Activated naive CD8-positive, alpha-beta T cell treated with anti-CD3 and anti-CD28 coated beads, Interleukin-2, amount 50 U/mL, for 16 hours (primary cell): ENCODE data around the gene ACADM.
A peak's percentile ranks its signal among the peaks of the same experiment; 100 is the strongest.
"Not testable (repeated sequence)": the region's sequence is repeated elsewhere in the genome, so short reads cannot be mapped to it uniquely, and the experiment has no call there.

Source experiments
- DNase-seq: peaks from one replicate; pipeline ENCODE4 v3.0.0-alpha.2; 2020; ENCODE audit warnings: low read depth, low spot score

ACADM gene

DNA sequence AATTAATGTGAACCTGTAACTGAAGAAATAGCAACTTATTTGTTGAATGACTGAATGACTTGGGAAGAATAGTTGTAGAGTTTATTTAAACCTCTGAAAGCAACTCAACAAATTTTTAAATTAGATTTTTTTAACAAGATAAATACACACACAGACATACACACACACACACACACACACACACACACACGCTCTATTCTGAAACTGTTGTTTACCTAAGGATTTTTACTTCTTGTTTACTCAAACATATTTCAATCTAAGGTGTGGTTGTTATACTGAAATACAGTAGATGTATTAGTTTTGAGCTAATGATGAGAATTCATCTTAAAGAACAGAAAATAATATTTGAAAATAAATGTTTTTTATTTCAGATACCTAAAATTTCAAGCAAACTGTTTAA, 11.5 kb downstream of the ACADM start:
- DNase-seq, result no peak

GRCh38 chr1:75742047-75742625, 17.6 kb downstream of the ACADM start:
- DNase-seq, result no peak

DNA sequence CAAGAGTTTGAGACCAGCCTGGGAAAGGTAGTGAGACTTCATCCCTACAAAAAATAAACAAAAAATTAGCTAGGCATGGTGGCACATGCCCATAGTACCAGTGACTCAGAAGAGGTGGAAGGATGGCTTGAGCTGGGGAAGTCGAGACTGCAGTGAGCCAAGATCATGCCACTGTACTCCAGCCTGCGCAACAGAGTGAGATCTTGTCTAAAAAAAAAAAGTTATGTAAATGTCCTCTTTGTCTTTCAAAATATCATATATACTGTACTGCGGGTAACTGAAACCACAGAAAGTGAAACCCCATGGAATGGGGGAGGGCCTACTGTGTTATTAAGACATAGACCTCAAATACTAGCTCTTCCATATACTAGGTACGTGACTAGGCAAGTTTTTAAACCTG, 20.8 kb downstream of the ACADM start:
- DNase-seq, result no peak

DNA sequence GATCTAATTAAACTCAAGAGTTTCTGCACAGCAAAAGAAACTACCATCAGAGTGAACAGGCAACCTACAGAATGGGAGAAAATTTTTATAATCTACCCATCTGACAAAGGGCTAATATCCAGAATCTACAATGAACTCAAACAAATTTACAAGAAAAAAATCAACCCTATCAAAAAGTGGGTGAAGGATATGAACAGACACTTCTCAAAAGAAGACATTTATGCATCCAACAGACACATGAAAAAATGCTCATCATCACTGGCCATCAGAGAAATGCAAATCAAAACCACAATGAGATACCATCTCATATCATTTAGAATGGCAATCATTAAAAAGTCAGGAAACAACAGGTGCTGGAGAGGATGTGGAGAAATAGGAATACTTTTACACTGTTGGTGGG, 32.7 kb downstream of the ACADM start:
- not testable (repeated sequence) for DNase-seq

DNA sequence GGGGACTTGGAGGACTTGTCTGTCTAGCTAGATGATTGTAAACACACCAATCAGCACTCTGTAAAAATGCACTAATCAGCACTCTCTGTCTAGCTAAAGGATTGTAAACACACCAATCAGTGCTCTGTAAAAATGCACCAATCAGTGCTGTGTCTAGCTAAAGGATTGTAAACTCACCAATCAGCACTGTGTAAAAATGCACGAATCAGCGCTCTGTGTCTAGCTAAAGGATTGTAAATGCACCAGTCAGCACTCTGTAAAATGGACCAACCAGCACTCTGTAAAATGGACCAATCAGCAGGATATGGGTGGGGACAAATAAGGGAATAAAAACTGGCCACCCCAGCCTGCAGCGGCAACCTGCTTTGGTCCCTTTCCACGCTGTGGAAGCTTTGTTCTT, 34.0 kb downstream of the ACADM start:
- not testable (repeated sequence) for DNase-seq

DNA sequence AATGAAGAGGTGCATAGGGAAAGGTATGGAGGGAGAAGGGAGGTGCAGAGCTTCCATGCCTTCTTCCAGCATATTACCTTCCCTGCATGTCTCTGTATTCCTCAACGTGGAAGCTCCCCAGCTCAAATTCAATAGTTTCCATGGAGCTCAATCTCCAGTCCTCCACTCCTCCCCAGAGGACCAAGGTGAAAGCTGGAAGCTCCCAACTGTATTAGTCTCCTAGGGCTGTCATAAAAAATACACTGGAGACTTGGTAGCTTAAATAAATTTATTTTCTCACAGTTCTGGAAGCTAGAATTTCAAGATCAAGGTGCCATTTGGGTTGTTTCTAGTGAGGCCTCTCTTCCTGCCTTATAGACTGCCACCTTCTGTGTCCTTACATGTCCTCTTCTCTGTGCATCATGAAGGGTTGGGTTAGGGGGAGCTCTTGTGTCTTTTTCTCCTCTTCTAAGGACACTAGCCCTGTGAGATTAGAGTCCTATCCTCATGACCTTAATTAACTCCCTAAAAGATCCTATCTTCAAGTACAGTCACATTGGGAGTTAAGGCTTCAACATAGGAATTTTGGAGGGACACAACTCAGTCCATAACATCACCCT, 39.6 kb downstream of the ACADM start:
- DNase-seq, result no peak

- no peak for DNase-seq
Measured at GRCh38 chr1:75765697-75766355, 41.3 kb downstream of the ACADM start.

DNA sequence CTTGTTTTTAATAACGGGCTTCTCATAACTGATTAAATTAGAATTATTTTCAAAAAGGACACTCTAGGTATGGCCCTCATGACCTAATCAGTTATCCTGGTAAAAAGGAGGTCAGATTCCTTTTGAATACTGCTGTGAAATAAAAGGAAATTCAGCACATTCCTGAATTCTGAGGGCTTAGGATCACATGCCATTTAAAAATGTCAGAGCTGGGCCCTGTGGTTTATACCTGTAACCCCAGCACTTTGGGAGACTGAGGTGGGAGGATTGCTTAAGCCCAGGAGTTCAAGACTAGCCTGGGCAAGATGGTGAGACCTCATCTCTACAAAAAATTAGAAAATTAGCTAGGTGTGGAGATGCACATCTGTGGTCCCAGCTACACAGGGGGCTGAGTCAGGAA, 43.5 kb downstream of the ACADM start:
- DNase-seq, result no peak

DNA sequence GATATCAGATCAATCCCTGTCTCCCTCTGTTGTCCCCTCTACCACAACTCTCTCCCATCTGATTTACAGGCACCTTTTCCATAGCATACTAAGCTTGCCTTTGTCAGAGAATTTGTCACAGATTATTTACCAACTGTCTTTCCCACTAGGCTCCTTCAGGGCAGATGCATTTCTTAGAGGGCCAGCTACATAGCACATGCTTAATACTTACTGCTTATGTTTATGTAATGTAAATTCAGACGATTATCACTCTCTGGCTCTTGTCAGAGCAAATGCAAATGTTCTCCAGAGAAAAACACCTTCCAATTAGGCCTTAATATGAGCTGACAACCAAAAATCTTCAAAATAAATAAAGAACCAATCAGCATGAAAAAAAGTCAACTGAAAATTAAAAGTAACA, 46.3 kb downstream of the ACADM start:
- no peak for DNase-seq

GRCh38 chr1:75771978-75772377, 47.5 kb downstream of the ACADM start:
- no peak for DNase-seq

DNA sequence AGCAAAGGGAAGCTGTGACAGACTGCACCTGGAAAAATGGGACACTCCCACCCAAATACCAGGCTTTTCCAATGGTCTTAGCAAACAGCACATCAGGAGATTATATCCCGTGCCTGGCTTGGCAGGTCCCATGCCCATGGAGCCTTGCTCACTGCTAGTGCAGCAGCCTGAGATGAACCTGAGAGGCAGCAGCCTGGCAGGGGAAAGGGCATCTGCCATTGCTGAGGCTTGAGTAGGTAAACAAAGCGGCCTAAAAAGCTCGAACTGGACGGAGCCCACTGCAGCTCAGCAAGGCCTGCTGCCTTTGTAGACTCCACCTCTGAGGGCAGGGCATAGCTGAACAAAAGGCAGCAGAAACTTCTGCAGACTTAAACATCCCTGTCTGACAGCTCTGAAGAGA, 53.3 kb downstream of the ACADM start:
- DNase-seq, result not testable (repeated sequence)

- not testable (repeated sequence) for DNase-seq
Measured at GRCh38 chr1:75778694-75779093, 54.2 kb downstream of the ACADM start.

GRCh38 chr1:75780183-75780582, 55.7 kb downstream of the ACADM start:
- not testable (repeated sequence) for DNase-seq

GRCh38 chr1:75783920-75784319, 59.4 kb downstream of the ACADM start:
- not testable (repeated sequence) for DNase-seq

- no peak for DNase-seq
Measured at GRCh38 chr1:75785320-75785982, 60.9 kb downstream of the ACADM start.

DNA sequence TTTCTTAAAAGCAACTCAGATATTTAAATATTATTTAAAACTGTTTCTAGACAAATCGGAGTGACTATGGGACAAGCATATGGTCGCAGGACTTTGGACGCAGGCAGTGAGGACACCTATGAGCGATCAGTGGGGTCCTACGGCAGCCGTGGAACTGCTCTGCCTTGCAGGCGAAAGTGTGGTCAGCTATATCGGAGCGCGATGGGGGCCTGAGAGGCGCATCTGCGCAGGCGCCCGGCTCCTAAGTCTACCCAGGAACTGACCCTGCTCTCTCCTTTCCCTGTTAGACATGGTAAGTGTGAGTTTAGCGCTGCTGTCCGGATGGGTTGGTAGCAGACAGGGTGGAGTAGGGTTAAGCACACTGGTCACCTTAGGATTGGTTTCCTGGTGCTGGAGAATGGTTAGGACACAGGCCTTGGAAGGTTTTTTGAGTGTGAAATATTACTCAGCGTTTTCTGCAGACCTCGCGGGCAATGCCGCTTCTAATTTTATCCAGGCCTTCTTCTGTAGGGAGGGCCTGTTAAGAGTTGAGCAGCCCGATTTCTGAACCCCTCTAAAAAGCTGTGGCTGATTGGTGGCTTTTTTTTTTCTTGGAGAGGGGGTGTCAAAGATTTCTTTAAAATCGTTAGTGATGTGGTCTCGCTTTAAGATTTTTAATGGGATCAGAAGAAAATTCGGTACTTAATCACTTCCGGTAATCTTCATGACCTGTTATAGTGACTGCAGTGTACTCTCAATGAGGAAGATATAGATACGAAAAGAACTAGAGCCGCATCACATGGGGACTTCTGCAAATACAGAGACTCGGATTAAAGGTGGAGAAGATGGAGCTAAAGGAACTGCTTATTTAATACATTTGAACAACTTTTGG, 61.7 kb downstream of the ACADM start, which contains the start of gene RABGGTB:
RABGGTB (plus strand) TSS at position 274 of the 871 bp plus-strand sequence; CDS start at position 290, 16 bp downstream.
- DNase-seq, result peak; percentile 86

DNA sequence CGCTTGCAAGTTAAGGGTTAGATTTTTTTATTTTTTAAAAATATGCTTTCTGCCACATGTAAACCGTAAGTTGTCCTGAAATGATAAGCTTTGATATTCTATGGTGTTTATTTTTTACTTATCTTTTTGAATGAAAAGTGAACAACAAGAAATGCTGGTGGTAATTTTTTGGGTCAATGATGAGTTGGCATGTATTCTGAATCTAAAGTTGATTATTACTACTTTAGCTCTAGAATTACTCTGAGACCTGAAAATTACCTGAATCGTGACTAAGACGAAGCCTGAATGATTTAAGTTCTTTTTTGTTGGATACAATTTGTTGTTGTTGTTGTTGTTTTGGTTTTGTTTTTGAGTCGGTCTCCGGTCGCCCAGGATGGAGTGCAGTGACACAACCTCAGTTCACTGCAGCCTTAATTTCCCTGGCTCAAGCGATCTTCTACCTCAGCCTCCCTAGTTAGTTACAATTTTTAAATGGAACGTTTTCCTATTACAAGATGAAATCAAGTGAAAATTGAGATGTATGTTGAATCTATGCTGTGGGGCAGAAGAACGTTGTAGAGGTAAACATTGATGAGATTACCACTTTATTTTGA, 62.5 kb downstream of the ACADM start:
- DNase-seq, result no peak

DNA sequence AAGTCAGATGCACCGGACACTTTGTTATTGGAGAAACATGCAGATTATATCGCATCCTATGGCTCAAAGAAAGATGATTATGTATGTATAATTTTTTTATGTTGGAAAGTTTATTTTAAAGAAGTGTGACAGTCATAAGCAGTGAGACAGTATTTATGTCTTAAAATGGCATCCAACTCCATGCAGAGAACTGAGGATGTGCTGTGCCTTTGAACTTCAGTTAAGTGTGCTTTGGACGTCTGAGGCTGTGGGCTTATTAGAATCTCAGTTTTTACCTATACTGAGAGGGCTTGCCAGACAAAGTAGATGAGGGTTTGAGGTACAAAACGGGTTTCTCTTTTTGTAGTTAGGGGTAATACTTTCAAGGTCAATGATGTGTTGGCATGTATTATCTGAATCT, 63.0 kb downstream of the ACADM start:
- DNase-seq, result no peak

- no peak for DNase-seq
Measured at GRCh38 chr1:75789988-75790387, 65.5 kb downstream of the ACADM start.

DNA sequence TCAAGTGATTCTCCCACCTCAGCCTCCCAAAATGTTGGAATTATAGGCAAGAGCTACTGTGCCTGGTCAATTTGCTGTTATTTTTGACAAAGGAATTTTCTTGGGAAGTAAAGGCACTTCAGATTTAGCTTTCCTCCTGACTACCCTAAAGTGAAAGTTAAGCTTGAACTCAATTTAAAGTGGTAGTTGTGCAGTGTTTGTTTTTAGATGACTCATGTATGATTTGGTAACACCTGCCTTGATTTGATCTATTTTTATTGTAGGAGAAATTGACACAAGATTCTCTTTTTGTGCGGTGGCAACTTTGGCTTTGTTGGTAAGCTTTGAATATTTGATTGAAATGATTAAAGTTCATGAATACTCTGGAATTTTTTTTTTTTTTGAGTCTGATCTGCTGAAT, 66.5 kb downstream of the ACADM start:
- no peak for DNase-seq

- DNase-seq, result no peak
Measured at GRCh38 chr1:75792091-75792490, 67.6 kb downstream of the ACADM start.
